Mesendoderm (in vitro differentiated cells): ENCODE data around the gene RTL10.

Experiments
- DNase-seq: peaks from one replicate; pipeline ENCODE4 v3.0.0; 2013
- H2AK5ac ChIP-seq: 2 replicates; pipeline ENCODE4 v1.6.1; 2013; ENCODE audit warnings: low read length, inconsistent platforms
- H2BK120ac ChIP-seq: 2 replicates; pipeline ENCODE4 v1.6.1; 2013; ENCODE audit warnings: low read depth, mild to moderate bottlenecking, low read length, moderate library complexity, mixed read lengths
- H2BK15ac ChIP-seq: replicated peaks from 2 replicates; pipeline ENCODE4 v1.6.1; 2013; ENCODE audit warnings: low read depth, mild to moderate bottlenecking, moderate library complexity
- H2BK5ac ChIP-seq: 2 replicates; pipeline ENCODE4 v1.6.1; 2013; ENCODE audit warnings: low read length, inconsistent platforms
- H3K18ac ChIP-seq: 2 replicates; pipeline ENCODE4 v1.6.1; 2013; ENCODE audit warnings: mild to moderate bottlenecking, low read length, mixed read lengths
- H3K23ac ChIP-seq: one replicate; pipeline ENCODE4 v1.6.1; 2013; ENCODE audit warnings: low read length
- H3K27ac ChIP-seq: 2 replicates; pipeline ENCODE4 v1.5.1; 2013; ENCODE audit warnings: low read depth, mild to moderate bottlenecking, inconsistent platforms, low read length, moderate library complexity
- H3K27me3 ChIP-seq: 2 replicates; pipeline ENCODE4 v1.6.1; 2013; ENCODE audit warnings: low read length, control low read depth, mild to moderate bottlenecking, inconsistent platforms; ENCODE audit not compliant: insufficient read depth, poor library complexity
- H3K36me3 ChIP-seq: 2 replicates; pipeline ENCODE4 v1.6.1; 2013; ENCODE audit warnings: low read length, inconsistent platforms; ENCODE audit not compliant: control insufficient read depth, insufficient read depth
- H3K4ac ChIP-seq: one replicate; pipeline ENCODE4 v1.6.1; 2013; ENCODE audit warnings: low read depth, mild to moderate bottlenecking, low read length, moderate library complexity
- H3K4me1 ChIP-seq: 2 replicates; pipeline ENCODE4 v1.6.1; 2013; ENCODE audit warnings: low read depth, low read length, inconsistent platforms; ENCODE audit not compliant: control insufficient read depth
- H3K4me2 ChIP-seq: 2 replicates; pipeline ENCODE4 v1.6.1; 2013; ENCODE audit warnings: low read length
- H3K4me3 ChIP-seq: 2 replicates; pipeline ENCODE4 v1.5.1; 2013; ENCODE audit warnings: mild to moderate bottlenecking, low read length
- H3K56ac ChIP-seq: one replicate; pipeline ENCODE4 v1.6.1; 2013; ENCODE audit warnings: low read length
- H3K79me1 ChIP-seq: 2 replicates; pipeline ENCODE4 v1.6.1; 2013; ENCODE audit warnings: low read length, inconsistent platforms
- H3K79me2 ChIP-seq: 2 replicates; pipeline ENCODE4 v1.6.1; 2013; ENCODE audit warnings: mild to moderate bottlenecking, low read length; ENCODE audit not compliant: control insufficient read depth, insufficient read depth
- H3K9ac ChIP-seq: 2 replicates; pipeline ENCODE4 v1.6.1; 2013; ENCODE audit warnings: low read length, inconsistent platforms
- H4K5ac ChIP-seq: one replicate; pipeline ENCODE4 v1.6.1; 2013; ENCODE audit warnings: low read length
- H4K8ac ChIP-seq: one replicate; pipeline ENCODE4 v1.6.1; 2013; ENCODE audit warnings: low read depth, mild to moderate bottlenecking, control low read depth, low read length, moderate library complexity
- WGBS: extraction: QIAGEN DNeasy Blood & Tissue Kit; methylation state at CpG from one replicate; pipeline ENCODE4 v1.1.7; 2013; ENCODE audit warnings: low lambda C conversion rate, missing lambda C conversion rate; ENCODE audit not compliant: insufficient coverage; ENCODE audit errors: extremely low coverage; 5-methylcytosine and 5-hydroxymethylcytosine counted together

Gene RTL10

GRCh38 chr22:19848298-19849224 lies 6.1 kb downstream of the RTL10 start:
- Histone ChIP-seq H2BK15ac (no peak overlapping the region), H2AK5ac (no peak overlapping the region), H3K79me2 (peaks cover 21% of the 10 kb centered on the region), H2BK120ac (no peak overlapping the region), H3K79me1 (peaks cover 26% of the 10 kb centered on the region), H3K4me2 (no peak overlapping the region), H3K36me3 (peaks cover 6% of the 10 kb centered on the region), H3K18ac (no peak overlapping the region), H4K8ac (no peak overlapping the region), H4K5ac (no peak overlapping the region), H3K9ac (no peak overlapping the region), H3K4ac (no peak overlapping the region), H3K4me1 (peaks cover 11% of the 10 kb centered on the region), H3K23ac (no peak overlapping the region), H3K56ac (no peak overlapping the region), H3K4me3 (no peak overlapping the region), H2BK5ac (no peak overlapping the region), H3K27ac (no peak overlapping the region), H3K27me3 (no peaks in the 10 kb centered on the region)
- no CpG with 5 or more reads among the region's 7 CpGs for WGBS
- DNase-seq, result no peak

- Histone ChIP-seq H4K5ac (no peak overlapping the region), H3K18ac (no peak overlapping the region), H3K4me1 (peaks cover 5% of the 10 kb centered on the region), H3K27me3 (no peaks in the 10 kb centered on the region), H3K79me1 (peaks cover 16% of the 10 kb centered on the region), H2AK5ac (no peak overlapping the region), H3K27ac (no peak overlapping the region), H3K9ac (no peak overlapping the region), H3K79me2 (peaks cover 8% of the 10 kb centered on the region), H2BK120ac (no peak overlapping the region), H3K4ac (no peak overlapping the region), H3K4me2 (no peak overlapping the region), H3K36me3 (peaks cover 6% of the 10 kb centered on the region), H3K56ac (no peak overlapping the region), H2BK5ac (no peak overlapping the region), H4K8ac (no peak overlapping the region), H3K4me3 (no peak overlapping the region), H2BK15ac (no peak overlapping the region), H3K23ac (no peak overlapping the region)
- no peak for DNase-seq
- WGBS, result no CpG with 5 or more reads among the region's 2 CpGs
Measured at GRCh38 chr22:19847345-19847632, 7.4 kb downstream of the RTL10 start.

- Histone ChIP-seq H2BK120ac (no peak overlapping the region), H3K4me1 (peaks cover 5% of the 10 kb centered on the region), H3K56ac (no peak overlapping the region), H4K8ac (no peak overlapping the region), H2BK15ac (no peak overlapping the region), H3K79me2 (peaks cover 3% of the 10 kb centered on the region), H3K79me1 (peaks cover 12% of the 10 kb centered on the region), H2BK5ac (no peak overlapping the region), H3K27me3 (no peaks in the 10 kb centered on the region), H3K27ac (no peak overlapping the region), H3K18ac (no peak overlapping the region), H4K5ac (no peak overlapping the region), H3K4ac (no peak overlapping the region), H3K4me3 (no peak overlapping the region), H3K9ac (no peak overlapping the region), H3K23ac (no peak overlapping the region), H3K4me2 (no peak overlapping the region), H2AK5ac (no peak overlapping the region), H3K36me3 (peaks cover 4% of the 10 kb centered on the region)
- DNase-seq, result no peak
- no CpG with 5 or more reads among the region's 9 CpGs for WGBS
Measured at GRCh38 chr22:19846620-19847344, 7.9 kb downstream of the RTL10 start.

- no peak overlapping the region for H4K5ac ChIP-seq
- H3K36me3 ChIP-seq, result no peaks in the 10 kb centered on the region
- no peak overlapping the region for H2AK5ac ChIP-seq
- H3K4me1 ChIP-seq, result peaks cover 1% of the 10 kb centered on the region
- H3K56ac ChIP-seq, result no peak overlapping the region
- H3K23ac ChIP-seq, result no peak overlapping the region
- no peak overlapping the region for H2BK15ac ChIP-seq
- H4K8ac ChIP-seq, result no peak overlapping the region
- peaks cover 12% of the 10 kb centered on the region for H3K79me1 ChIP-seq
- H3K27ac ChIP-seq, result no peak overlapping the region
- no peak overlapping the region for H3K9ac ChIP-seq
- H3K18ac ChIP-seq, result no peak overlapping the region
- no peak overlapping the region for H2BK120ac ChIP-seq
- H3K27me3 ChIP-seq, result no peaks in the 10 kb centered on the region
- no peak overlapping the region for H2BK5ac ChIP-seq
- no peaks in the 10 kb centered on the region for H3K79me2 ChIP-seq
- H3K4me3 ChIP-seq, result no peak overlapping the region
- WGBS, result no CpG with 5 or more reads among the region's 8 CpGs
- no peak for DNase-seq
- no peak overlapping the region for H3K4me2 ChIP-seq
- H3K4ac ChIP-seq, result no peak overlapping the region
Measured at GRCh38 chr22:19845054-19845722, 9.5 kb downstream of the RTL10 start.

- no peak overlapping the region for H3K27ac ChIP-seq
- H3K4me2 ChIP-seq, result no peak overlapping the region
- no peak overlapping the region for H3K4me3 ChIP-seq
- H3K18ac ChIP-seq, result no peak overlapping the region
- H2BK5ac ChIP-seq, result no peak overlapping the region
- H2BK120ac ChIP-seq, result no peak overlapping the region
- no peak overlapping the region for H3K23ac ChIP-seq
- no peak overlapping the region for H2BK15ac ChIP-seq
- H3K79me2 ChIP-seq, result no peaks in the 10 kb centered on the region
- no peak overlapping the region for H3K9ac ChIP-seq
- H3K36me3 ChIP-seq, result no peaks in the 10 kb centered on the region
- no peak overlapping the region for H2AK5ac ChIP-seq
- no peaks in the 10 kb centered on the region for H3K27me3 ChIP-seq
- peak overlapping the region; percentile 2 for H3K56ac ChIP-seq
- H4K8ac ChIP-seq, result no peak overlapping the region
- no peak overlapping the region for H3K4ac ChIP-seq
- no CpG with 5 or more reads among the region's 18 CpGs for WGBS
- H3K4me1 ChIP-seq, result no peaks in the 10 kb centered on the region
- no peak overlapping the region for H4K5ac ChIP-seq
- peaks cover 12% of the 10 kb centered on the region for H3K79me1 ChIP-seq
- DNase-seq, result no peak
Measured at GRCh38 chr22:19844377-19845053, 10.2 kb downstream of the RTL10 start.
